ENCODE measurements around the gene RPL7L1.

RPL7L1 gene

GRCh38 chr6:42879372-42880239 is at the start of gene RPL7L1:
Gene RPL7L1, plus strand, starts transcription at chr6:42879616. Its CDS starts 295 bp downstream, at chr6:42879911.
- Histone ChIP-seq H4K20me1 (peaks cover 11 to 37% (median 31%) of the 10 kb centered on the region in 11 experiments; a peak in 18 of 22 replicates), H3K9ac (peak within 1 kb of the TSS; percentile 87 to 98 (median 95)), H3K27me3 (no peaks in the 10 kb centered on the region), H3K36me3 (peaks cover 34 to 41% (median 37%) of the 10 kb centered on the region in 11 experiments), H3K9me3 (replicated peaks in 1 of 11) (no peaks in the 10 kb centered on the region), H3K27ac (peak within 1 kb of the TSS; percentile 85 to 97 (median 92)), H3K4me1 (peaks cover 23 to 37% (median 31%) of the 10 kb centered on the region in 10 experiments), H3K4me3 (peak within 1 kb of the TSS; percentile 72 to 91 (median 85)), H3K4me2 (peak within 1 kb of the TSS; percentile 82 to 94 (median 87))
- peak in 1 of 11 experiments; percentile 41; a peak in 1 of 22 replicates for TF ChIP-seq Cebpa-rat (IDR thresholded peaks at IDR 0.05)

DNA sequence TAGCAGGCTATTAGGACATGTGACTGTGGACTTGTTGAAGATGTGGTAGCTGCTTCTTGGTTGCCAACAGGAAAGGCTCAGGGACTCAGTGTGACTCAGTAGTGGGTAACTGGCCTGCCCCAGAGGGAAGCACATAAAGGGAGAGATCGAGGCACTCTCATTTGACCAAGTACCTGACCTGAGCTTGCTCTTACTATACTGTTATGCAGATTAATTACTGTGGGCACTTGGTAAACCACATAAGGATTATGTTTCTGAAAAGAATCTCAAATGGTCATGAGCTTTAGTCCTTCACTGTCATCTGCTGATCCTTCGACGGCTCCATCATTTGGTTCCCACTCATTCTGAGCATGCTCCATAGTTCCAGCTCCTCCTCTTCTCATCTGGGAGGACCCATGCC is 48.2 kb upstream of the RPL7L1 start:
- Histone ChIP-seq H3K36me3 (peaks cover 40 to 85% (median 61%) of the 10 kb centered on the region in 11 experiments), H3K27ac (no peak overlapping the region), H3K27me3 (no peaks in the 10 kb centered on the region), H3K9me3 (replicated peaks in 1 of 11) (no peaks in the 10 kb centered on the region), H4K20me1 (no peaks in the 10 kb centered on the region), H3K9ac (no peak overlapping the region), H3K4me1 (no peaks in the 10 kb centered on the region), H3K4me2 (no peak overlapping the region), H3K4me3 (no peak overlapping the region)
- TF ChIP-seq Cebpa-rat (IDR thresholded peaks at IDR 0.05), result no peak

GRCh38 chr6:42834056-42834455 is 45.4 kb upstream of the RPL7L1 start:
- Histone ChIP-seq H3K4me3 (no peak overlapping the region), H3K4me1 (no peaks in the 10 kb centered on the region), H3K9ac (no peak overlapping the region), H3K27ac (no peak overlapping the region), H3K27me3 (no peaks in the 10 kb centered on the region), H3K4me2 (no peak overlapping the region), H3K9me3 (replicated peaks in 1 of 11) (no peaks in the 10 kb centered on the region), H3K36me3 (peaks cover 24 to 74% (median 37%) of the 10 kb centered on the region in 11 experiments), H4K20me1 (no peaks in the 10 kb centered on the region)
- TF ChIP-seq Cebpa-rat (IDR thresholded peaks at IDR 0.05), result no peak

GRCh38 chr6:42841844-42842584 is 37.4 kb upstream of the RPL7L1 start:
- peaks cover 0 to 31% (median 7%) of the 10 kb centered on the region in 11 experiments; a peak in 15 of 22 replicates for H3K36me3 ChIP-seq
- H4K20me1 ChIP-seq, result no peaks in the 10 kb centered on the region; a peak in 1 of 22 replicates
- H3K9me3 ChIP-seq (replicated peaks in 1 of 11), result no peaks in the 10 kb centered on the region
- no peak overlapping the region for H3K4me3 ChIP-seq
- no peak for TF ChIP-seq Cebpa-rat (IDR thresholded peaks at IDR 0.05)
- peaks cover 0 to 7% (median 0%) of the 10 kb centered on the region in 10 experiments; a peak in 1 of 20 replicates for H3K4me1 ChIP-seq
- no peaks in the 10 kb centered on the region for H3K27me3 ChIP-seq
- H3K4me2 ChIP-seq, result no peak overlapping the region
- no peak overlapping the region for H3K27ac ChIP-seq
- H3K9ac ChIP-seq, result no peak overlapping the region

- Histone ChIP-seq H3K27me3 (no peaks in the 10 kb centered on the region), H3K9ac (no peak overlapping the region), H3K4me2 (no peak overlapping the region), H4K20me1 (no peaks in the 10 kb centered on the region), H3K36me3 (peaks cover 0 to 28% (median 7%) of the 10 kb centered on the region in 11 experiments; a peak in 15 of 22 replicates), H3K27ac (no peak overlapping the region), H3K9me3 (replicated peaks in 1 of 11) (no peaks in the 10 kb centered on the region), H3K4me1 (peaks cover 0 to 7% (median 0%) of the 10 kb centered on the region in 10 experiments; a peak in 1 of 20 replicates), H3K4me3 (no peak overlapping the region)
- TF ChIP-seq Cebpa-rat (IDR thresholded peaks at IDR 0.05), result no peak
Measured at GRCh38 chr6:42845327-42845694, 34.1 kb upstream of the RPL7L1 start.

GRCh38 chr6:42846505-42846904 is 32.9 kb upstream of the RPL7L1 start:
- Histone ChIP-seq H3K27ac (no peak overlapping the region), H3K4me3 (no peak overlapping the region), H3K9ac (no peak overlapping the region), H3K9me3 (replicated peaks in 1 of 11) (no peaks in the 10 kb centered on the region), H4K20me1 (no peaks in the 10 kb centered on the region), H3K27me3 (no peaks in the 10 kb centered on the region), H3K4me2 (no peak overlapping the region; a peak in 1 of 22 replicates), H3K36me3 (peaks cover 0 to 30% (median 8%) of the 10 kb centered on the region in 11 experiments; a peak in 16 of 22 replicates), H3K4me1 (peaks cover 0 to 7% (median 0%) of the 10 kb centered on the region in 10 experiments; a peak in 1 of 20 replicates)
- no peak for TF ChIP-seq Cebpa-rat (IDR thresholded peaks at IDR 0.05)

GRCh38 chr6:42848700-42849099 is 30.7 kb upstream of the RPL7L1 start:
- Histone ChIP-seq H3K27ac (no peak overlapping the region), H3K27me3 (no peaks in the 10 kb centered on the region), H3K9ac (no peak overlapping the region), H3K9me3 (replicated peaks in 1 of 11) (no peaks in the 10 kb centered on the region), H3K36me3 (peaks cover 16 to 52% (median 26%) of the 10 kb centered on the region in 11 experiments), H4K20me1 (no peaks in the 10 kb centered on the region), H3K4me3 (no peak overlapping the region), H3K4me2 (no peak overlapping the region), H3K4me1 (peaks cover 0 to 7% (median 0%) of the 10 kb centered on the region in 10 experiments; a peak in 1 of 20 replicates)
- TF ChIP-seq Cebpa-rat (IDR thresholded peaks at IDR 0.05), result no peak

DNA sequence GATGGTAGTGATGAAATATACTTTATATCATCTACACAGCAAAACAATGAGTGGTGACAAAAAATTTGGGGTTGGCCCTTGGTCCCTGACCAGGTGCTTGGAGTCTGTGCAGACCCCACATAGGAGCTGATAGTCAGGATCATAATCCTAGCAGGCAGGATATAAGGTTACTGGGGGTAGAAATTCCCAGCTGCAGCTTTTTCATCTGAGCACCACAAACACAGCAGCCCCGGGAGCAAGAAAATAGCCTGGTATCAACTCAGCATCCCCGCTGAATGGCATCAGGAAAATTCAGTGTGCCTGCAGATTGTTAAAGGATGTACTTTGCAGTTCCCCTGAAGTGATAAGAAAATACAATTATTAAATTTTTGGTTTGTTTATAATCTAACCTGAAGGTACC is 27.8 kb upstream of the RPL7L1 start:
- H3K9ac ChIP-seq, result no peak overlapping the region
- no peak overlapping the region for H3K27ac ChIP-seq
- TF ChIP-seq Cebpa-rat (IDR thresholded peaks at IDR 0.05), result no peak
- no peaks in the 10 kb centered on the region for H3K27me3 ChIP-seq
- H3K4me2 ChIP-seq, result no peak overlapping the region
- no peaks in the 10 kb centered on the region for H3K9me3 ChIP-seq (replicated peaks in 1 of 11)
- H4K20me1 ChIP-seq, result no peaks in the 10 kb centered on the region
- peaks cover 37 to 66% (median 50%) of the 10 kb centered on the region in 11 experiments for H3K36me3 ChIP-seq
- H3K4me3 ChIP-seq, result no peak overlapping the region
- peaks cover 0 to under 1% (median 0%) of the 10 kb centered on the region in 10 experiments; a peak in 1 of 20 replicates for H3K4me1 ChIP-seq

DNA sequence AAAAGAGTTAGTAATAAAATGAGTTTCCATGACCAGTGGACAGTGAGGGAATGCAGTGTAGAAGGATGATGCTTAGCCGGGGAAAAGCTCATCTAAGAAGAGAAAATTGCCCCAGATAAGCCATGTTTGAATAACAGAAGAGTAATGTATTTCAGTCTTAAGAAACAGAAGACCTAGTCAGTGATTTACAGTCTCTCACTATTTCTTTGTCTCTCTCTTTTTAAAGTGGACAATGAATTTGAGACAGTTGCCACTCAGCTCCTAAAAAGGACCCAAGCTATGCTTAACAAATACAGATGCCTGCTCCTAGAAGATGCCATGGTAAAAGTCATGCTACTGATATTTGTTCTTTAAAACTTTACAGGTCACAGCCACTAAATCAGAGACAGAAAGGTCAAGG is 19.4 kb upstream of the RPL7L1 start:
- Histone ChIP-seq H3K9ac (no peak overlapping the region), H3K4me3 (no peak overlapping the region), H3K27me3 (no peaks in the 10 kb centered on the region), H3K36me3 (peaks cover 67 to 100% (median 95%) of the 10 kb centered on the region in 11 experiments), H3K4me2 (no peak overlapping the region), H3K27ac (no peak overlapping the region), H4K20me1 (no peaks in the 10 kb centered on the region), H3K4me1 (no peaks in the 10 kb centered on the region), H3K9me3 (replicated peaks in 1 of 11) (no peaks in the 10 kb centered on the region)
- TF ChIP-seq Cebpa-rat (IDR thresholded peaks at IDR 0.05), result no peak

Measured in BLaER1 treated with 17β-estradiol and CSF1 and Interleukin-3, amounts not matched to agents 10 nM and 100 nM (cell line).